Cardiac muscle cell (in vitro differentiated cells and primary cell): ENCODE measurements around the gene NAMPT. TPM values are rescaled to one million over a fixed set of nuclear protein-coding genes. Genes with fewer than 3 reads are reported as not detected.

Experiments
- DNase-seq, 2 donors: peaks; one replicate each; pipeline versions ENCODE4 v3.0.0 to v3.0.0-alpha.2; 2010 to 2017; ENCODE audit warnings: low read depth in 1 of 2, low spot score in 1 of 2
- H3K27ac ChIP-seq: fragments of 200-600 bp; sonication (generic); 2 replicates; pipeline ENCODE4 v1.5.1; 2016
- H3K27me3 ChIP-seq: fragments of 200-600 bp; sonication (generic); 2 replicates; pipeline ENCODE4 v1.6.0; 2016; ENCODE audit warnings: control low read depth
- H3K36me3 ChIP-seq: fragments of 200-600 bp; sonication (generic); 2 replicates; pipeline ENCODE4 v1.5.1; 2016; ENCODE audit warnings: control low read depth
- H3K4me1 ChIP-seq: fragments of 200-600 bp; sonication (generic); 2 replicates; pipeline ENCODE4 v1.8.1; 2017; ENCODE audit warnings: low read depth, mild to moderate bottlenecking, mixed run types
- H3K4me3 ChIP-seq: fragments of 200-600 bp; sonication (generic); 2 replicates; pipeline ENCODE4 v1.5.1; 2016; ENCODE audit warnings: mild to moderate bottlenecking
- H3K9me3 ChIP-seq: fragments of 200-600 bp; sonication (generic); 2 replicates; pipeline ENCODE4 v1.5.1; 2017; ENCODE audit warnings: low read depth, mild to moderate bottlenecking, control low read depth
- polyA plus RNA-seq: library from polyadenylated mRNA; unstranded; fragments of >200 nt; fragmentation: Nextera tagmentation; extraction: Ambion mirVana; gene quantifications from 2 replicates; pipeline ENCODE4 v1.2.1, GENCODE V29; 2016
- total RNA-seq: library from RNA; depleted of rRNA; stranded (reverse); fragments of >200 nt; gene quantifications from 2 replicates; pipeline ENCODE4 v1.2.3, GENCODE V29; 2016
- TF ChIP-seq, protein P1 (sequence below): IDR thresholded peaks from 2 replicates; pipeline ENCODE4 v1.5.1; 2012; ENCODE audit warnings: low read depth, mild to moderate bottlenecking, low read length

NAMPT gene
- total and polyA plus RNA-seq, 2 experiments from 2014 or later = 36.4 to 37.3 TPM

DNA sequence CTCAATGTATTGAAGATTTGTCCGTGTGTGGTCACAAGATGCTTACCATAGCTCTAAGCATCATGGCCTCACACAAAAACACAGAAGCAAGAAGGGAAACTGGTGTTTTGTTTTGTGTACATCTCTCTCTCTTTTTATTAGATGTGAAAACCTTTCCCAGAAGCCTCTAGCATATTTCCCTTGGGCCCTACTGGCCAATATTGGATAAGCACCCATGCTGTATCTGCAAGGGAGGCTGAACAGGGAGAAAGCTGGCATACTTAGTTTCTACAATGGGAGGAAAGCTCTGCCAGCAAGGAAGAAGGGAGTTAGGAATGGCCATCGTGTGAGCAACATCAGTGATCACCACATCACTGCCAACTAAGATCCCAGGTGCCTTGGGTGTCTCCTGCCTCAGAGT, 9.6 kb upstream of the NAMPT start:
- Histone ChIP-seq H3K27ac (no peak overlapping the region), H3K4me1 (no peaks in the 10 kb centered on the region), H3K4me3 (no peak overlapping the region), H3K36me3 (no peaks in the 10 kb centered on the region), H3K9me3 (no peaks in the 10 kb centered on the region), H3K27me3 (no peaks in the 10 kb centered on the region)
- TF ChIP-seq, protein P1, sequence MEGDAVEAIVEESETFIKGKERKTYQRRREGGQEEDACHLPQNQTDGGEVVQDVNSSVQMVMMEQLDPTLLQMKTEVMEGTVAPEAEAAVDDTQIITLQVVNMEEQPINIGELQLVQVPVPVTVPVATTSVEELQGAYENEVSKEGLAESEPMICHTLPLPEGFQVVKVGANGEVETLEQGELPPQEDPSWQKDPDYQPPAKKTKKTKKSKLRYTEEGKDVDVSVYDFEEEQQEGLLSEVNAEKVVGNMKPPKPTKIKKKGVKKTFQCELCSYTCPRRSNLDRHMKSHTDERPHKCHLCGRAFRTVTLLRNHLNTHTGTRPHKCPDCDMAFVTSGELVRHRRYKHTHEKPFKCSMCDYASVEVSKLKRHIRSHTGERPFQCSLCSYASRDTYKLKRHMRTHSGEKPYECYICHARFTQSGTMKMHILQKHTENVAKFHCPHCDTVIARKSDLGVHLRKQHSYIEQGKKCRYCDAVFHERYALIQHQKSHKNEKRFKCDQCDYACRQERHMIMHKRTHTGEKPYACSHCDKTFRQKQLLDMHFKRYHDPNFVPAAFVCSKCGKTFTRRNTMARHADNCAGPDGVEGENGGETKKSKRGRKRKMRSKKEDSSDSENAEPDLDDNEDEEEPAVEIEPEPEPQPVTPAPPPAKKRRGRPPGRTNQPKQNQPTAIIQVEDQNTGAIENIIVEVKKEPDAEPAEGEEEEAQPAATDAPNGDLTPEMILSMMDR = no peak
- no peak for DNase-seq

DNA sequence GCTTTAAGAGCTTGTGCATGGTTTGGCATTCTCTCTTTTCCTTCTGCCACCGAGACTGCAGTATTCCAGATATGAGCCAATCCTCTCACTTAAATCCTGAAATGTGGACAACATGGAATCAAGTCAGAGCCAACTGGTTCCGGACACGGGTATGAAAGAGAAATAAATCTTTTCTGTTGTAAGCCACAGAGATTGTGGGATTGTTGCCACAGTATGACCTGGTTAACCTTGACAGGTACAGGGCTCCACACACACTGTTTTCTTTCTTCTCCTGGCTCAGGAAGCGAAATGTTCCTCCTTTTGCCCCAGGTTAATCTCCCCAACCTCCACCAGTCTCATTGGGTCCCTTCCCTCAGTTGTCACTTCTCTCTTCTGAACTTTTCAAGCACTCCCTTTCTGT, 6.5 kb upstream of the NAMPT start:
- Histone ChIP-seq H3K4me1 (no peaks in the 10 kb centered on the region), H3K27me3 (no peaks in the 10 kb centered on the region), H3K36me3 (no peaks in the 10 kb centered on the region), H3K27ac (no peak overlapping the region), H3K9me3 (no peaks in the 10 kb centered on the region), H3K4me3 (no peak overlapping the region)
- TF ChIP-seq, protein P1 = no peak
- DNase-seq = no peak

DNA sequence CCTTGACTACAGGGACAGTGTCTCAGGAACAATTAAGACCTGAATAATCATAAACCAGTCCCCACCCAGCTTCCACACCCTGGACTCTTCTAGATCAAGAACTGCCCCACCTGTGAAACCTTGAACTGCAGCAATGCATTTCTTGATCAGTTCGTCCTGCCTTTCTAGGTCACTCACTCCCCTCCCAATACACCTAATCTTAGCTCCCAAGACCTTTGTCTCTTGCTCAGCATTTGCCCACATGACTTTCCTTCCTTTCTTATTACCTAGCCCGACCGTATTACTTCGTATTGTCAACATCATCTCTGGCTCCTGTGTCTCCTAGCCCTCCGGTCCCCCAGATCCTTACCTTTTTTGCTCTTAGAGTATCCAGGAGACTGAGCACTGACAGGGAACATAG, 5.5 kb upstream of the NAMPT start:
- H3K9me3 ChIP-seq = no peaks in the 10 kb centered on the region
- TF ChIP-seq, protein P1 = no peak
- no peaks in the 10 kb centered on the region for H3K4me1 ChIP-seq
- H3K36me3 ChIP-seq = no peaks in the 10 kb centered on the region
- H3K27ac ChIP-seq = no peak overlapping the region
- DNase-seq = no peak
- H3K27me3 ChIP-seq = no peaks in the 10 kb centered on the region
- H3K4me3 ChIP-seq = no peak overlapping the region

DNA sequence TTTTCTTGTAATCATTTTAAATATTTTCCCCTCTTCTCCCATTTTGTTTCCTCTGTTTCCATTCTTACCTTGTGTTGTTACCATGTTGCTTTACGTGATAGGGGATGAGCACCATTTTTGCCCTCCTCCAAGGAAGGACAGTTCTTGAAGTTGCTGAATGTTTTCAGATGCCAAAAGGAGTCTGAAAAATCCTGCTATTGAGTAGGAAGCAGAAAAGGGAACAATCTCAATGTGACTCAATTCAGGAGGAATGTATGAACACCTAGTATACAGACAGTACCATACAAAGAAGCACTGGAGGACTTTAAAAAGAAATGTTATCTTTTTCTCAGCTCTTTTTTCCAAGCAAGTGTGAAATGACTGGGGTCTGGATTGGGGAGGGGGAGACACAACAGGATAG, 5.1 kb upstream of the NAMPT start:
- no peak for DNase-seq
- H3K27ac ChIP-seq = no peak overlapping the region
- H3K4me1 ChIP-seq = no peaks in the 10 kb centered on the region
- TF ChIP-seq, protein P1 = no peak
- no peak overlapping the region for H3K4me3 ChIP-seq
- no peaks in the 10 kb centered on the region for H3K36me3 ChIP-seq
- no peaks in the 10 kb centered on the region for H3K9me3 ChIP-seq
- no peaks in the 10 kb centered on the region for H3K27me3 ChIP-seq

DNA sequence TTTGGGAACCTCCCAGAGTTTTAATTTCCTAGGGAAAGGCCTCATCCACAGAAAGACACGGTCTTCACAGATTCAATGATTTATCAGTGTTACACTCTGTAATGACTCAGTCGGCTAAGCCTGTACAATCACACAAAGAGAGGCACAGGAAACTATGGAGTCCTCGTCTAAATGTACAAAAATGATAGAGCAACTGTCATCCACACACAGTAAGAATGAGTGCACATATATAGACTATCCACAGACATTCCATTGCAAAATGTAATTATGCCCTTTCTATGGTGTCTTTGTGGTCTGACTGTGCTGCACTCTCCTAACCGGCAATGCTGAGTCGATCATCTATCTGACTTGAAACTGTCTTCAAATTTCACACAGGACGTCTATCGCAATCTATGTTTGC, 3.5 kb upstream of the NAMPT start:
- Histone ChIP-seq H3K9me3 (no peaks in the 10 kb centered on the region), H3K4me1 (peaks cover 3% of the 10 kb centered on the region), H3K36me3 (no peaks in the 10 kb centered on the region), H3K27me3 (no peaks in the 10 kb centered on the region), H3K27ac (no peak overlapping the region), H3K4me3 (no peak overlapping the region)
- TF ChIP-seq, protein P1 = no peak
- DNase-seq = no peak

DNA sequence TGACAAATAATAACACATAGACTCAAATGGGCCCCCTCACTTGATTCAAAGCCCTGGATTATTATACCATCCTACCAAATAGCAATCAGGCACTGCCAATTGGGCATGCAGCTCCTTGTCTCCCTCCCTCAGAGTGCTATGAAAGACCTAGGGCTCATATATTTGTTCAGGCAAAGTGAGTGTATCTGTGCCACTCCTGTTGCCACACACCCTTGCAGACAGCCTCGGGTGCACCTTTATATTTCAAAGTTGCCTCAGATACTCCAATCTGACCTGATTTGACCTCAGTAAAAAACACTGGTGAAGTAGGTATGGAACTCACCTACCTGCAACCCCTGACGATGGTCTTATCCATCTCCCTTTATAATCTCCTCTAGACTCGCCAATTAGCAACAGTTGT, 3.0 kb upstream of the NAMPT start:
- H3K27ac ChIP-seq = no peak overlapping the region

More for the DNA sequence above, 3.0 kb upstream of the NAMPT start:
- no peak for DNase-seq
- no peak overlapping the region for H3K4me3 ChIP-seq
- no peaks in the 10 kb centered on the region for H3K36me3 ChIP-seq
- H3K4me1 ChIP-seq = peaks cover 8% of the 10 kb centered on the region
- no peaks in the 10 kb centered on the region for H3K9me3 ChIP-seq
- no peaks in the 10 kb centered on the region for H3K27me3 ChIP-seq
- TF ChIP-seq, protein P1 = no peak
